ENCODE data around the gene DNAJC4.
A peak's percentile ranks its signal among the peaks of the same experiment; 100 is the strongest.
"Not testable (repeated sequence)": the region's sequence is repeated elsewhere in the genome, so short reads cannot be mapped to it uniquely, and the experiment has no call there.

The DNAJC4 gene

DNA sequence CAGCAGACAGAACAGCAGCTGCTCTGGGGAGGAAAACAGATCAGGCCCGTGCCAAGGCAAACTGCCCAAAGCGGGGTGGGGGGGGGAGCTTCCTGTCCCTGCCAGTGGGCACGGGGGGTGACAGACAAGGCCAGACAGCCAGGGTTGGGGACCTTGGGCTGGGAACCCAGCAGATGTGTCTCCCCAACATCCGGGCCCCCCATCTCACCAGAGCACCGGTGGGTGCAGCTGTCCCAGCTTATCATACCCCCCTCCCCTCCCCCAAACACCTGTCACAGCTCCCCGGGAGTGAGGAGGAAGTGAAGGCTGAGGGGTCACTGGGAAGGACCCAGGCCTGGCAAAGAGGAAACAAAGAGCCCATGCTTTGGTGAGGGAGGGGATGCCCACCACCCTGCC, 15.1 kb downstream of the DNAJC4 start:
- Histone ChIP-seq H3K27me3 (ENCODE audit: control insufficient read depth in 1 of 2, insufficient read depth in 1 of 2, low read length in 2 of 2) (no peaks in the 10 kb centered on the region), H3K14ac (ENCODE audit: low read length in 2 of 2) (peak overlapping the region in 1 of 2 experiments; percentile 83), H3K36me3 (ENCODE audit: control insufficient read depth in 1 of 2, insufficient read depth in 2 of 2, low read depth in 1 of 2, low read length in 2 of 2) (peaks cover 14 to 26% of the 10 kb centered on the region in 2 experiments), H3K27ac (ENCODE audit: low read length, poor library complexity, severe bottlenecking) (peak overlapping the region; percentile 79), H2BK15ac (ENCODE audit: low read depth, poor library complexity, severe bottlenecking) (no peak overlapping the region), H2AFZ (ENCODE audit: low read depth, low read length) (no peak overlapping the region), H3K4me1 (ENCODE audit: control insufficient read depth, insufficient read depth, low read depth, low read length) (peaks cover 37% of the 10 kb centered on the region), H3K4ac (ENCODE audit: low read depth in 1 of 2, low read length in 2 of 2) (peak overlapping the region; percentile 96), H3K4me2 (ENCODE audit: low read length, poor library complexity, severe bottlenecking) (peak overlapping the region; percentile 89), H2BK12ac (ENCODE audit: low read length in 2 of 2) (peak overlapping the region in 1 of 2 experiments; percentile 87), H2AK5ac (ENCODE audit: low read length, severe bottlenecking) (no peak overlapping the region), H3K18ac (ENCODE audit: low read depth in 1 of 2, low read length in 2 of 2) (peak overlapping the region; percentile 46 to 91), H4K91ac (ENCODE audit: low read length) (peak overlapping the region; percentile 95), H2BK120ac (ENCODE audit: low read depth, low read length) (peak overlapping the region; percentile 55), H3K9ac (ENCODE audit: low read length) (peak overlapping the region; percentile 93), H2BK5ac (ENCODE audit: low read depth, low read length, poor library complexity, severe bottlenecking) (peak overlapping the region; percentile 10), H3K23ac (ENCODE audit: low read length in 2 of 2) (no peak overlapping the region), H4K8ac (ENCODE audit: low read length) (peak overlapping the region; percentile 33), H3K79me1 (replicated peaks; ENCODE audit: low read length, poor library complexity, severe bottlenecking) (peaks cover 3% of the 10 kb centered on the region), H3K9me3 (ENCODE audit: control insufficient read depth, low read length) (no peaks in the 10 kb centered on the region), H3K4me3 (ENCODE audit: insufficient read depth in 1 of 2, low read depth in 1 of 2, low read length in 2 of 2) (peak overlapping the region; percentile 75 to 95)
- no peak for DNase-seq
- 33% methylated on average over 2 of the region's 6 CpGs for WGBS

DNA sequence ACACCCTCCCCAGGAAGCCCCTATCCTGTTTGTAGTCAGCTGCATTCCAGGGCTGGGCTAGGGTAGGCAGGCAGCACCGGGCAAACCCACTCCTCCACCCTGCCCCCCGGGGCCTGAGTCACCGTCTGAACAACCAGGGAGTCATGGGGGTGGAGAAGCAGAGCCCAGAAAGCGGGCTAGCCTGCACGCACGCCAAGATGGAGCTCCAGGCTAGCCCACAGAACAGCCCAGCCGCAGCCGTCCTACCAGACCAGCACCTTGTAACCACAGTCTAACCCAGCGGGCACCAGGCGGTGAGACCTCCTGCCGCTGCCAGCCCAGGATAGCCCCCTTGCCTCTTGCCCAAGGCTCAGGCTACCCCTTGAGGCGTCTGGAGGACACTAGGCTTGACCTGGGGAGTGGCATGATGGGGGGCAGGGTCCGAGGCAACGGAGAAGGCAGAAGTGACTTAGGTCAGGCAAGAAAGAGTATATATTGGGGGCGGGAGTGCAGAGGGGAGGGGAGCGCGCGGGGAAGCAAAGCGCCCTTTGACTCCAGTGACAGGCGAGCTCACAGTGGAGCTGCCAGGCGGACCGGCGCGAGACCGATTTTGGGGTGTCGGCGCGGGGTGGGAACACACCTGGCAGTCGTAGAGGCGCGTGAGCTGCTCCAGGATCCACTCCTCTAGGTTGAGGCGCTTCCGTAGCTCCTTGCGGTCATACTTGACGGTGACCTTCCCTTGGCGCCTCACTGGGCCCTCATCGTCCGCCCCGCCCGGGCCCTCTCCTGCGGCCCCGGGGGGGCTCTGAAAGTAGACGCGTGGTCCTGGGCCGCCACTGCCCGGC, 15.7 kb downstream of the DNAJC4 start:
- Histone ChIP-seq H3K79me1 (replicated peaks; ENCODE audit: low read length, poor library complexity, severe bottlenecking) (peaks cover 5% of the 10 kb centered on the region), H2BK12ac (ENCODE audit: low read length in 2 of 2) (peak overlapping the region; percentile 69 to 87), H3K4ac (ENCODE audit: low read depth in 1 of 2, low read length in 2 of 2) (peak overlapping the region; percentile 96), H3K36me3 (ENCODE audit: control insufficient read depth in 1 of 2, insufficient read depth in 2 of 2, low read depth in 1 of 2, low read length in 2 of 2) (peaks cover 14 to 26% of the 10 kb centered on the region in 2 experiments), H3K23ac (ENCODE audit: low read length in 2 of 2) (peak overlapping the region in 1 of 2 experiments; percentile 90), H3K14ac (ENCODE audit: low read length in 2 of 2) (peak overlapping the region in 1 of 2 experiments; percentile 98), H3K9ac (ENCODE audit: low read length) (peak overlapping the region; percentile 93), H2AK5ac (ENCODE audit: low read length, severe bottlenecking) (peak overlapping the region; percentile 6), H2BK120ac (ENCODE audit: low read depth, low read length) (peak overlapping the region; percentile 82), H4K8ac (ENCODE audit: low read length) (peak overlapping the region; percentile 33), H2BK15ac (ENCODE audit: low read depth, poor library complexity, severe bottlenecking) (peak overlapping the region; percentile 30), H3K18ac (ENCODE audit: low read depth in 1 of 2, low read length in 2 of 2) (peak overlapping the region; percentile 68 to 91), H3K4me1 (ENCODE audit: control insufficient read depth, insufficient read depth, low read depth, low read length) (peaks cover 40% of the 10 kb centered on the region), H3K9me3 (ENCODE audit: control insufficient read depth, low read length) (no peaks in the 10 kb centered on the region), H4K91ac (ENCODE audit: low read length) (peak overlapping the region; percentile 95), H3K4me2 (ENCODE audit: low read length, poor library complexity, severe bottlenecking) (peak overlapping the region; percentile 89), H3K27ac (ENCODE audit: low read length, poor library complexity, severe bottlenecking) (peak overlapping the region; percentile 79), H2AFZ (ENCODE audit: low read depth, low read length) (no peak overlapping the region), H3K27me3 (ENCODE audit: control insufficient read depth in 1 of 2, insufficient read depth in 1 of 2, low read length in 2 of 2) (no peaks in the 10 kb centered on the region), H3K4me3 (ENCODE audit: insufficient read depth in 1 of 2, low read depth in 1 of 2, low read length in 2 of 2) (peak overlapping the region; percentile 75 to 95), H2BK5ac (ENCODE audit: low read depth, low read length, poor library complexity, severe bottlenecking) (peak overlapping the region; percentile 10)
- peak; percentile 93 for DNase-seq
- 2% methylated on average over 32 of the region's 46 CpGs for WGBS

DNA sequence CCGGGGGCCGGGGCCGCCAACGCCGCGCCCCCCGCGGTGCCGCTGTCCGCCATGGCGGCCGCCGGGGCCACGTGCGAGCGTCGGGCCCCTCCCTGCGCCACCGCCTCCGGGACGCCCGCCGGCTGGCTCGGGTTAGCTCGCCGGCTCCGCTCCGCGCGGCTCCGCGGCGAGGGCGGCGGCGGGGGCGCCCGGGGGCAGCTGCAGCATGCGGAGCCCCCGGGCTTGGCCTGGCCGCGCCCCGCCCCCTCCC, 16.2 kb downstream of the DNAJC4 start:
- H3K4me1 ChIP-seq (ENCODE audit: control insufficient read depth, insufficient read depth, low read depth, low read length) = peaks cover 42% of the 10 kb centered on the region

DNA sequence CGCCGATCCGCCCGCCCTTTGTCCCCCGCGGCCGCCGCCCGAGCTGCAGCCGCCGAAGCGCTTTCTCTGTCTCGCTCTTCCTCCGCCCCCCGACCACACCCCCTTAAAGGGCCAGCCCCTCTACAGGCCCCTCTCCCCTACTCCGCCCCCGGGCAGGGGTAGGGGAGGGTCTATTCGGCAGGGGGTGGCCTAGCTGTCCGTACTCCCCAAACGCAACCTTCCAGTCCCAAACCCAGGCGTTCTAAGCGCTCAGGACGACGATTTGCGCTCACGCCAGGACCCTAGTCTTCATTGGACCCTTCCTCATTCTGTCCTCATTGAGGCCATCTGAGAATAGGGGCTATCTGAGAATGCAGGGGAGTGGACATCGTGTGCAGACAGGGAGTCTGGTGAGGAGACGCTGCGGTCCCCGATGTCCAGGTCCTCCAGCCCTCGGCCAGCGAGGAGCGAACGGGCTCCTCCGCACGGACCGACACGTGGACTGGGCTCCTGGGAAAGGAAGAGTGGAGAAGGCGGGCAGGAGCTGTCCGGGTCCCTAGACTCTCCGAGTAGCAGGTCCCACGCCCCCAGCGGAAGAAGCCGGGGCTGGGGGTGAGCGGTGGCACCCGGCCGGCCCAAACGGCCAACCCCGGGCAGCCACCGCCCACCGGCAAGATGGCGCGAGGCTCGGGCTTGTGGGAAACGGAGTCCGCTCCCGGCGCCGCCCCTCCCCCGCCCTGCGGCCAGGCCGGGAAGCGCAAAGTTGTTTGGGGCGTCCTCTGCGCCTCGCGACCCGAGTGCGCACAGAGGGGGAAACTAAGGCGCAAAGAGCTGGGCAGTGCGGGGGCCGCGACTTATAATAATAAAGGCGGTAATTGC, 16.8 kb downstream of the DNAJC4 start, which contains the start of gene PPP1R14B:
Gene PPP1R14B, minus strand, starts transcription at position 73 of the 858 bp plus-strand sequence. CDS start 270 bp downstream, outside the sequence.
- Histone ChIP-seq H3K4me2 (ENCODE audit: low read length, poor library complexity, severe bottlenecking) (peak within 1 kb of the TSS; percentile 89), H3K9ac (ENCODE audit: low read length) (peak within 1 kb of the TSS; percentile 93), H2BK15ac (ENCODE audit: low read depth, poor library complexity, severe bottlenecking) (peak within 1 kb of the TSS; percentile 66), H2AK5ac (ENCODE audit: low read length, severe bottlenecking) (peak within 1 kb of the TSS; percentile 6), H3K27ac (ENCODE audit: low read length, poor library complexity, severe bottlenecking) (peak within 1 kb of the TSS; percentile 90), H3K27me3 (ENCODE audit: control insufficient read depth in 1 of 2, insufficient read depth in 1 of 2, low read length in 2 of 2) (no peaks in the 10 kb centered on the region), H3K18ac (ENCODE audit: low read depth in 1 of 2, low read length in 2 of 2) (peak within 1 kb of the TSS; percentile 94 to 99), H2BK12ac (ENCODE audit: low read length in 2 of 2) (peak within 1 kb of the TSS; percentile 70 to 87), H3K9me3 (ENCODE audit: control insufficient read depth, low read length) (no peaks in the 10 kb centered on the region), H2AFZ (ENCODE audit: low read depth, low read length) (peak within 1 kb of the TSS; percentile 36), H3K79me1 (replicated peaks; ENCODE audit: low read length, poor library complexity, severe bottlenecking) (peaks cover 7% of the 10 kb centered on the region), H2BK5ac (ENCODE audit: low read depth, low read length, poor library complexity, severe bottlenecking) (peak within 1 kb of the TSS; percentile 34), H3K4me3 (ENCODE audit: insufficient read depth in 1 of 2, low read depth in 1 of 2, low read length in 2 of 2) (peak within 1 kb of the TSS; percentile 75 to 98), H3K4me1 (ENCODE audit: control insufficient read depth, insufficient read depth, low read depth, low read length) (peaks cover 44% of the 10 kb centered on the region), H3K14ac (ENCODE audit: low read length in 2 of 2) (peak within 1 kb of the TSS in 1 of 2 experiments; percentile 98), H3K23ac (ENCODE audit: low read length in 2 of 2) (peak within 1 kb of the TSS in 1 of 2 experiments; percentile 90), H3K4ac (ENCODE audit: low read depth in 1 of 2, low read length in 2 of 2) (peak within 1 kb of the TSS; percentile 96), H4K8ac (ENCODE audit: low read length) (peak within 1 kb of the TSS; percentile 96), H3K36me3 (ENCODE audit: control insufficient read depth in 1 of 2, insufficient read depth in 2 of 2, low read depth in 1 of 2, low read length in 2 of 2) (peaks cover 14 to 26% of the 10 kb centered on the region in 2 experiments), H2BK120ac (ENCODE audit: low read depth, low read length) (peak within 1 kb of the TSS; percentile 95), H4K91ac (ENCODE audit: low read length) (peak within 1 kb of the TSS; percentile 95)
- peak; percentile 94 for DNase-seq
- WGBS = under 1% methylated on average over 54 of the region's 74 CpGs

More for the DNA sequence above, 16.2 kb downstream of the DNAJC4 start:
- H3K9ac ChIP-seq (ENCODE audit: low read length) = peak overlapping the region; percentile 93
- H2BK120ac ChIP-seq (ENCODE audit: low read depth, low read length); H3K23ac ChIP-seq (ENCODE audit: low read length in 2 of 2); DNase-seq; H3K27ac ChIP-seq (ENCODE audit: low read length, poor library complexity, severe bottlenecking); H3K79me1 ChIP-seq (replicated peaks; ENCODE audit: low read length, poor library complexity, severe bottlenecking); H4K8ac ChIP-seq (ENCODE audit: low read length); H2BK5ac ChIP-seq (ENCODE audit: low read depth, low read length, poor library complexity, severe bottlenecking); H3K4me2 ChIP-seq (ENCODE audit: low read length, poor library complexity, severe bottlenecking); H3K9me3 ChIP-seq (ENCODE audit: control insufficient read depth, low read length); H3K18ac ChIP-seq (ENCODE audit: low read depth in 1 of 2, low read length in 2 of 2); H2AK5ac ChIP-seq (ENCODE audit: low read length, severe bottlenecking); H3K14ac ChIP-seq (ENCODE audit: low read length in 2 of 2); H4K91ac ChIP-seq (ENCODE audit: low read length); H2AFZ ChIP-seq (ENCODE audit: low read depth, low read length); H3K27me3 ChIP-seq (ENCODE audit: control insufficient read depth in 1 of 2, insufficient read depth in 1 of 2, low read length in 2 of 2); H2BK15ac ChIP-seq (ENCODE audit: low read depth, poor library complexity, severe bottlenecking); H2BK12ac ChIP-seq (ENCODE audit: low read length in 2 of 2): not testable (repeated sequence)
- WGBS = 0% methylated on average over 1 of the region's 43 CpGs
- peak overlapping the region; percentile 75 to 95 for H3K4me3 ChIP-seq (ENCODE audit: insufficient read depth in 1 of 2, low read depth in 1 of 2, low read length in 2 of 2)
- H3K36me3 ChIP-seq (ENCODE audit: control insufficient read depth in 1 of 2, insufficient read depth in 2 of 2, low read depth in 1 of 2, low read length in 2 of 2) = peaks cover 14 to 26% of the 10 kb centered on the region in 2 experiments
- H3K4ac ChIP-seq (ENCODE audit: low read depth in 1 of 2, low read length in 2 of 2) = peak overlapping the region in 1 of 2 experiments; percentile 96

Data from mesenchymal stem cell (in vitro differentiated cells and primary cell).